Activated CD4-positive, alpha-beta memory T cell treated with anti-CD3 and anti-CD28 coated beads, Interleukin-2, amount 10 ng/mL, durations not matched to agents 7 days and 5 days (primary cell): ENCODE measurements around the gene HIPK2. TPM values are rescaled to one million over a fixed set of nuclear protein-coding genes. Genes with fewer than 3 reads are reported as not detected.

Experiments
- CTCF ChIA-PET: fragments of 350-600 bp; sonication (Branson Sonifier 250); formaldehyde crosslinking; loops from one replicate; lab custom pipeline; 2021; ENCODE audit warnings: antibody characterized with exemption, inconsistent platforms; lab: Charles Lee
- POLR2A ChIA-PET: fragments of 350-600 bp; sonication (Branson Sonifier 250); formaldehyde crosslinking; loops from one replicate; lab custom pipeline; 2021; ENCODE audit warnings: antibody characterized with exemption; lab: Charles Lee
- DNase-seq: peaks from one replicate; pipeline ENCODE4 v3.0.0-alpha.2; 2020
- H3K27ac Mint-ChIP-seq: one replicate; pipeline ENCODE4 v1.8.0; 2021; ENCODE audit warnings: mild to moderate bottlenecking, mixed read lengths
- H3K27me3 Mint-ChIP-seq: one replicate; pipeline ENCODE4 v1.8.0; 2021; ENCODE audit warnings: mixed read lengths
- H3K36me3 Mint-ChIP-seq: one replicate; pipeline ENCODE4 v1.8.0; 2021; ENCODE audit warnings: low read depth, mixed read lengths
- H3K4me1 Mint-ChIP-seq: one replicate; pipeline ENCODE4 v1.8.0; 2021; ENCODE audit warnings: mixed read lengths
- H3K4me3 Mint-ChIP-seq: one replicate; pipeline ENCODE4 v1.8.0; 2021; ENCODE audit warnings: mild to moderate bottlenecking, mixed read lengths
- H3K9me3 Mint-ChIP-seq: one replicate; pipeline ENCODE4 v1.8.0; 2021; ENCODE audit warnings: mixed read lengths
- total RNA-seq, 2 experiments: library from RNA; stranded (reverse); gene quantifications; one replicate each; pipeline ENCODE4 v1.2.3, GENCODE V29; 2021

The HIPK2 gene
- 10 to 100 TPM; 24.0 to 25.2 TPM for total RNA-seq

DNA sequence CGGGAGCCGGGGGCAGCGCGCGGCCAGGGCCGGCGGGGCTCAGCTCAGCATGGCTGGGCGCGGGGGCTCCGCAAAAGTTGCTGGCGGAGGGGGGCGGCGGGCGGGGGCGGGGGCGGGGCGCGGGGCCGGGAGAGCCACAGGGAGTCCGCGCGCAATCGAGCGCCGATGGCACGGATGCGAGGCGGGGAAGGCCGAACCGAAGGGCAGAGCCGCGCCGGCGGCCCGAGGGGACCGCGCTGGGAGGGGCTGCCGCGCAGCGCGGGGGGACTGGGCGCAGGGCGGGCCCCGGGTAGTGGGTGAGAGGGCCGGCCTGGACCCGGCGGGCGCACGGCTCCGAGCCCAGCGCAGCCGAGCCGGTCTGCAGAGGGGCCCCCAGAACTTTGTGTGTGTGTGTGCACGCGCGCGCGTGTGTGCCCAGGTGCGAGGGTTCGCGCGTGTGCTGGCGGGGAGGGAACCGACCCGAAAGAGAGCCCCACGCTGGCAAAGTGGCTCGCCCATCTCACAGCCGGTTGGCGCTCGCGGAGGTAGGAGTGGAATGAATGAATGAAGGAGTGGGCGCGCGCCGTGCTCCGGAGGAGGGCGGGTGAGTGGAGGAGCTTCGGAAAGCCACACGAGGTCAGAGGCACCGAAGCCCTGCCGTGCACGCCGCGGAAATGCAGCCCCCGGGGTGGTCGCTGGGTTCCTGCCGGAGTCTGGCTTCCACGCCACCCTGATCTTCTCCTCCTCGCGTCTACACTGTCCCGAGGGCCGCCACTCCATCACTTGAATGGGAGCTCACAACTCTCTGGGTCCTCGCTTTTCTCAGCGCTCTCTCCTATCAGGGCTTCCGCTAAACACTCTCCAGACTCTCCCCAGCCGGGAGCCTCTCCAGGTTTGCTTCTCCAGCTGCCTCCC is at the start of gene HIPK2:
Gene HIPK2 (minus strand): TSS at position 51 of the 894 bp plus-strand sequence. CDS start 375 bp downstream, outside the sequence.
- Mint-ChIP-seq H3K27ac (peak within 1 kb of the TSS; percentile 96), H3K4me3 (peak within 1 kb of the TSS; percentile 98), H3K9me3 (no peaks in the 10 kb centered on the region), H3K27me3 (peaks cover 23% of the 10 kb centered on the region), H3K36me3 (peaks cover 14% of the 10 kb centered on the region), H3K4me1 (peaks cover 38% of the 10 kb centered on the region)
- peak; percentile 72 for DNase-seq
- ChIA-PET CTCF (interaction anchor here (0.6 to 4.0 kb wide), 10 partner anchors 8 to 228 kb away, joined by 3 to 30 read pairs (median 3); no protein-coding TSS in a partner anchor), POLR2A (interaction anchor here (0.9 to 3.5 kb wide), 10 partner anchors 11 to 451 kb away, joined by 3 to 20 read pairs (median 3); partner anchors contain the start of gene PARP12)

DNA sequence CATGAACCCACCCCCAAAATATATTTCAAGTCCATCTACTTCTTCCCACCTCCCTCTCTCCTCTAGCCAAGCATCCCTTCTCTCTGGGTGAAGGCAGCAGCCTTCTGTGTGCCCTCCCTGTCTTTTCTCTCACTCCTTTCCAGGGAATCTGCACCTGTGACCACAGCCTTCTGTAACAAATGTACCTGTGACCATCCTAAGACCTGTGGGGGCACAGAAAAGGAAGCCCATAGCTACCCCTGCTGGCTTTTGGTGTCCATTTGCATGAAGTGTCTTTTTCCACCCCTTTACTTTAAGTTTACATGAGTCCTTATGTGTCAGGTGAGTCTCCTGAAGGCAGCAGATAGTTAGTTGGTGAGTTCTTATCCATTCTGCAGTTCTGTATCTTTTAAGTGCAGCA is 49.2 kb upstream of the HIPK2 start:
- Mint-ChIP-seq H3K27me3 (peaks cover 16% of the 10 kb centered on the region), H3K9me3 (peaks cover 3% of the 10 kb centered on the region), H3K36me3 (peaks cover 13% of the 10 kb centered on the region), H3K27ac (no peak overlapping the region), H3K4me1 (peaks cover 28% of the 10 kb centered on the region), H3K4me3 (no peak overlapping the region)
- ChIA-PET CTCF (interaction anchor here (1.9 kb wide), 1 partner anchor 208 kb away, joined by 7 read pairs; no protein-coding TSS in a partner anchor), POLR2A (interaction anchor here (0.7 kb wide), 1 partner anchor 50 kb away, joined by 3 read pairs; the partner anchor contains the start of gene HIPK2)
- DNase-seq, result no peak

DNA sequence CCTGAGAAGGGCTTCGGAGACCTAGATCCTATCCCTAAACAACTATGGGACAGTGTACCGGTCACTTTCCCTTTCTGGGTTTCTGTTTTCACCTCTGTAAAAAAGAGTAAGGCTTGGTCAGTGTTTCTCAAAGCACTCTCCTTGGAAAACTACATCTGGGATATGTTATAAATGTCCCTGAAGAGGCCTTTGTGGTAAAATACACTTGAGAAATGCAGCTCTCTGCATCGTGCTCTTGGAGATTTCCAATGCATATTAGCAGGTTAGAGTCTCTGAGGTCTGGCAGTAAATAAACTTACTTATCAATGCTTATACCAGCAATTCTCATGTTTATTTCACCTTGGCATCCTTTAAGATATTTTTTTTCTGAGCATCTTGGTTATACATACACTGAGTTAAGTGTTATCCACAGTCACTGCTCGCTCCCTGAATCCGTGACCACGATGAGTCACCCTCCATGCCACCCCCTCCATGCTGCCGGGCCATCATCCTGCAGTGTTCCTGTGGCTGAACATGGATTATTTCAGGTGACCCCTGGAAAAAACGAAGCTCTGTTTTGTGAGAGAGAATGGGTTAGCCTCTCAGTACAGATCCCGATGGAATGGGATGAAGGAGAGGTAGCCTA is 48.0 kb upstream of the HIPK2 start:
- H3K9me3 Mint-ChIP-seq, result no peaks in the 10 kb centered on the region
- POLR2A ChIA-PET, result no interaction called here
- CTCF ChIA-PET, result no interaction called here
- H3K27me3 Mint-ChIP-seq, result peaks cover 16% of the 10 kb centered on the region
- DNase-seq, result no peak
- H3K4me1 Mint-ChIP-seq, result peaks cover 21% of the 10 kb centered on the region
- no peak overlapping the region for H3K27ac Mint-ChIP-seq
- peaks cover 1% of the 10 kb centered on the region for H3K36me3 Mint-ChIP-seq
- no peak overlapping the region for H3K4me3 Mint-ChIP-seq

DNA sequence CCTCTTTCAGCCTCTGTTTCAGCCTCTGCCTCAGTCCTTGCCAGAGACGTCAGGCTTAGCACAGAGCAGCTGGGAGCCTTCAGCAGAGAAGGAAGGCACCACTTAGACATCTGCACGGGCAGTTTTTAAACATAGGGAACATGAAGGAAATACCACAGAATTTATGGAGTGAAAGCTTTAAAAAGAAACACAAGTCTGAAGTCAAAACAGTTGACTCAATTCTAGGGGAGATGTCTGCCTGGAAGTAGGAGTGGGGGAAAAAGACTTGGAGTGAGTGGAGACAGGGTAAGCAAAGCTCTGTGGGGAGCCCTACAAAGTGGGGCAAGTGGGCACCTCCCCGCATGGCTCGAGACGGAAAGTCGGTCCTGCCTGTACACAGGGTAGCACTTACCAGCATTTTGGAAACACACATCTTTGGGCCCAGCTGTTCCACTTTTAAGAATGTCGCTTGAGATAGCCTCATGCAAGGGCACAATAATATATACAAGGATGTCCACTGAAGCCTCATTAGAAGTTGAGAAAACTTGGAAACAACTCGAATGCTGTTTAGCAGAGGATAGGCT is 46.2 kb upstream of the HIPK2 start:
- H3K9me3 Mint-ChIP-seq, result no peaks in the 10 kb centered on the region
- no peak overlapping the region for H3K4me3 Mint-ChIP-seq
- H3K27me3 Mint-ChIP-seq, result peaks cover 16% of the 10 kb centered on the region
- no peaks in the 10 kb centered on the region for H3K36me3 Mint-ChIP-seq
- ChIA-PET CTCF (no interaction called here), POLR2A (no interaction called here)
- no peak for DNase-seq
- H3K27ac Mint-ChIP-seq, result no peak overlapping the region
- peaks cover 6% of the 10 kb centered on the region for H3K4me1 Mint-ChIP-seq

DNA sequence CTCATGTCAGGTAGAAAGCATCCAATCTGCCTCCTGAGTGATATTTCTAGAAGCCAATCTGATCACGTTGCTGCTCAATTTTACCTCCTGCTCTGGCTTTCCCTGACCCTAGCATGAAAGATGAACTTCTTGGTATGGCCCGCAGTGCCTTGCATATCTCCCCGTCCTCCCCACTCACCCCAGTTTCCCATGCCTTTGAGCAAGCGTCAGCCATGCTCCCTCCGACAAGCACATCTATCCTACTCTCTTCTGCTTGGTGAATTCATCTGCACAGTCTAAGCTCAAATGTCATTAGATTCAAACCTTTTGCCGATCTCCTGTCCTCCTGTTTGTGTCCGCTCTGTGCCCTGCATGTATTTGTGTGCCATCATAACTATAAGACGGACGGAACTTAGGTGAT is 45.1 kb upstream of the HIPK2 start:
- ChIA-PET CTCF (no interaction called here), POLR2A (no interaction called here)
- Mint-ChIP-seq H3K27me3 (peaks cover 16% of the 10 kb centered on the region), H3K36me3 (no peaks in the 10 kb centered on the region), H3K27ac (no peak overlapping the region), H3K4me1 (no peaks in the 10 kb centered on the region), H3K4me3 (no peak overlapping the region), H3K9me3 (no peaks in the 10 kb centered on the region)
- no peak for DNase-seq

DNA sequence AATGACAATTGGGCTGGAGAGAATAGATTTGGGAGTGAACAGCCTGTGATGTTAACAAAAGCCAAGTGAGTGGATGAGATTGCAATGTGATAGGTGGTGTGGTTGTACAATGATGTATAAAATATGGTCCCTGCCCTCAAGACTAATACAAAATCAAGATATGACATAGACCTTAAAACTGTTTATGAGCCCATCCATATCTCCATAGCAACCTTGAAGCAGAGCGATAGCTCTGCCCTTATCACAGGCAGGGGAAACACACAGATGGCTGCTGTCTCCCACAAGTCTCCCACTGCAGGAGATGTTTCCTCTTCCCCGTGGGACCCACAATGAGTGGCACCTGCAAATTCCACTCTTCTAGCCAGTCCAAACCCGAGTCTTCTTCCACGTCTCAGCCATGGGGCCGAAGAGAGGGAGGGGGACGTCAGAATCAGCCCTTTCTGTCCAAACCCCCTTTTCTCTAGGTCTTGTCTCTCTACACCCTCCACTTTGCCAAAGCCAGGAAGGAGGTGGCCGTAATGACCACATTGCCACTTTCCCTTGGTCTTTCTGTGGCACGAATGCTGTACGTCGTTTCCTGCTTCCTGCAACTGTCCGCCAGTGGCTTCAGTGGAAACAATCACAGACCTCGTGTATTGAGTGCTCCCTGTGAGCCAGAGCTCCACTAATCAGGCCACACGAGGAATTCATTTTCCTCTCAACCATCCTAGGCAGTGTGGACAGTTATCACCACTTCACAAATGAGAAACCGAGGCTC is 43.7 kb upstream of the HIPK2 start:
- Mint-ChIP-seq H3K36me3 (peaks cover 2% of the 10 kb centered on the region), H3K9me3 (peaks cover 4% of the 10 kb centered on the region), H3K4me3 (no peak overlapping the region), H3K4me1 (no peaks in the 10 kb centered on the region), H3K27ac (no peak overlapping the region), H3K27me3 (peaks cover 6% of the 10 kb centered on the region)
- CTCF ChIA-PET, result interaction anchor here (0.6 kb wide), 1 partner anchor 349 kb away, joined by 3 read pairs; no protein-coding TSS in a partner anchor
- no peak for DNase-seq
- POLR2A ChIA-PET, result interaction anchor here (1.3 kb wide), 1 partner anchor 175 kb away, joined by 3 read pairs; no protein-coding TSS in a partner anchor

DNA sequence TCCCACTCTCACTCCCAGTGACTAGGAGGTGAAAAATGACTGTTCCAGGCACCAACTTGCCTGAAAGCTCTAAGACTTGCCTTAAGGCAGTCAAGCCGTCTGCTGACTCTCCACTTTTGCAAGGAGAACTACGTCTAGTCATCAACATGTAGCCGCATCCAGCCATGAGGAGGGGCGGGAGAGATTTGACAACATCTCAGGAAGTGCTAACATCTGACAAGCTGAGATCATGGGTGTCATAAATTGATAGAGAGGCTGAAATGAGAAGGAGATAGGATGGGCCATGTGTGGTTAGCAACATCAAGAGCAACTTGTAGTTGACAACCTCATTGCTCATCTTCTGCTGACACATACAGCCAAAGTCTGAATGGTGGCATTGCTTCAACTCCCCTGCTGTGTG is 42.3 kb upstream of the HIPK2 start:
- no peak for DNase-seq
- Mint-ChIP-seq H3K4me3 (no peak overlapping the region), H3K9me3 (peaks cover 11% of the 10 kb centered on the region), H3K27ac (no peak overlapping the region), H3K27me3 (peaks cover under 1% of the 10 kb centered on the region), H3K36me3 (peaks cover 2% of the 10 kb centered on the region), H3K4me1 (no peaks in the 10 kb centered on the region)
- ChIA-PET POLR2A (interaction anchor here (2.0 kb wide), 1 partner anchor 11 kb away, joined by 5 read pairs; no protein-coding TSS in a partner anchor), CTCF (no interaction called here)

DNA sequence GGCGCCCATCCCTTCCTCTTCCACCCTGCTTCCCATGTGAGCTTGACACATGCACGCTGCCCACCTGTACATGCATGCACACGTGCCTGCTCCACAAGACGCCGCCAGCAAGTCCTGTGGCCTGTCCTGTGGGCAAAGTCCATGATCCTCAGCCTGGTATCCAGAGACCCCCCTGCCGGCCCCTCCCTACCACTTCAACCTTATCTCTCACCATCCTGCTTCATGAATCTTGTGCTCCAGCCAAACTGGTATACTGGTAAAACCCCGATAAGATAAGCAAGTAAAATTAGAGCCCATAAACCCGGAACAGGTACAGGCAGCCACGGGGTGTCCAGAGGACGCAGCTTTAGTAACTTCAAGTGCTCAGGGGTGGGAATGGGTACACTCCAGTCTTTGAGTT is 39.5 kb upstream of the HIPK2 start:
- ChIA-PET CTCF (no interaction called here), POLR2A (no interaction called here)
- DNase-seq, result no peak
- Mint-ChIP-seq H3K9me3 (peaks cover 12% of the 10 kb centered on the region), H3K4me3 (no peak overlapping the region), H3K36me3 (peaks cover 2% of the 10 kb centered on the region), H3K4me1 (peaks cover 5% of the 10 kb centered on the region), H3K27ac (no peak overlapping the region), H3K27me3 (no peaks in the 10 kb centered on the region)

DNA sequence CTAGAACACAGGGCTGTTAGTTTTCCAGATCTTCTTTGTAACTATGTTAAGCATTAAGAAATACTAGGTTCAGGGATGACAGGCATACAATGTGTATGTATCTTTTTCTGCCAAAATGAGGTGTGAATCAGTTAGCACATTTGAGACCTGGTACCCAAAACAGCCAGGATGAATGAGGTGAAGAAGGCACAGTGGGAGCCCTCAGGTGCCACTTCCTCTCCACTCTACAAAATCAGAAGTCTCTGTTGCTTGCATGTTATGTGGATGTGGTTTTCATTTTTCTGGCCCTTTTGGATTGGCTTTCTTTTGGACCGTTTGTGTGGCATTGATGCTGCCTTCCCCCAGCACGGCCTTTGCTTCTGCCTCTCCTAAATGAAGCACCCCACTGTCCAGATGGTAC is 35.9 kb upstream of the HIPK2 start:
- peaks cover 8% of the 10 kb centered on the region for H3K4me1 Mint-ChIP-seq
- ChIA-PET CTCF (no interaction called here), POLR2A (no interaction called here)
- peaks cover 12% of the 10 kb centered on the region for H3K9me3 Mint-ChIP-seq
- peaks cover 2% of the 10 kb centered on the region for H3K36me3 Mint-ChIP-seq
- no peak for DNase-seq
- no peaks in the 10 kb centered on the region for H3K27me3 Mint-ChIP-seq
- no peak overlapping the region for H3K27ac Mint-ChIP-seq
- H3K4me3 Mint-ChIP-seq, result no peak overlapping the region

DNA sequence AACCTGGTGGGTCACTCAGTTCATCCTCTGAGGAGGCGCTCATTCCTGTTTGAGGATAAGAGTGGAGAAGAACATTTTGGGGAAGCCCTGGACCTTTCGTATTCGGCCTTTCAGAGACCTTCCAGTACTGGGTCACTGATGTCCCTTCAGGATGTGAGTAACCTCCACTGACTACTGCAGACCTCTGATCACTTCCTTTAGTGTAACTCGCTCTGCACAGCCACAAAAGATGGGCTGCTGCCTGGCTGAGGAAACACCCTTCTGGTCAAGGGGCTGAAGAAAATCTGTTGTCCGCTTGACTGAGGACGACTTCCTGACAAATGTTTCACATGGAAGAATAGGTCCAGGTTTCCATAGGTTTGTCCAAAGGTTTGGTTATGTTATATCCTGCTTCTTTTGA is 35.4 kb upstream of the HIPK2 start:
- no peak for DNase-seq
- Mint-ChIP-seq H3K4me1 (peaks cover 8% of the 10 kb centered on the region), H3K4me3 (no peak overlapping the region), H3K9me3 (peaks cover 12% of the 10 kb centered on the region), H3K36me3 (peaks cover 2% of the 10 kb centered on the region), H3K27ac (no peak overlapping the region), H3K27me3 (peaks cover 2% of the 10 kb centered on the region)
- CTCF ChIA-PET, result no interaction called here
- POLR2A ChIA-PET, result no interaction called here

DNA sequence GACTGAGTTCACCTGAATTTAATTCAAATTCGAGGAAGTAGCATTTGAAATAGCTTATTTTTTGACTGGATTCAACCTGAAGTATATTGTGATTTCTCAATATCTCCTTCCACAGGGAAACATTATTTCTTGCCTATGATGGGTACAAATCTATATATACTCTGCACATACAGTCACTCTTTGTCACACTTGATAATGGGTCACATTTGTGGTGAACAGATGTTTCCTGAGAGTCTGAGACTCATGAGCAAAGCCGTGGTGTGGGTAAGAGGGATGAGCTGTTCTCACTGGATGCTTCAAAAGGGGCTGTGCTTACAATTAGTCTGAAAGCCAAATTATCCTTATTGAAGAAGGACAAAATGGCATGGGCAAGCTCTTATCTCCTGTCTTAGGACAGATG is 33.3 kb upstream of the HIPK2 start:
- CTCF ChIA-PET, result interaction anchor here (0.9 to 1.7 kb wide), 2 partner anchors 166 to 192 kb away, joined by 3 to 4 read pairs; no protein-coding TSS in a partner anchor
- Mint-ChIP-seq H3K27ac (no peak overlapping the region), H3K4me3 (no peak overlapping the region), H3K9me3 (peaks cover 7% of the 10 kb centered on the region), H3K4me1 (peaks cover 8% of the 10 kb centered on the region), H3K36me3 (no peaks in the 10 kb centered on the region), H3K27me3 (peaks cover 2% of the 10 kb centered on the region)
- POLR2A ChIA-PET, result no interaction called here
- DNase-seq, result no peak

DNA sequence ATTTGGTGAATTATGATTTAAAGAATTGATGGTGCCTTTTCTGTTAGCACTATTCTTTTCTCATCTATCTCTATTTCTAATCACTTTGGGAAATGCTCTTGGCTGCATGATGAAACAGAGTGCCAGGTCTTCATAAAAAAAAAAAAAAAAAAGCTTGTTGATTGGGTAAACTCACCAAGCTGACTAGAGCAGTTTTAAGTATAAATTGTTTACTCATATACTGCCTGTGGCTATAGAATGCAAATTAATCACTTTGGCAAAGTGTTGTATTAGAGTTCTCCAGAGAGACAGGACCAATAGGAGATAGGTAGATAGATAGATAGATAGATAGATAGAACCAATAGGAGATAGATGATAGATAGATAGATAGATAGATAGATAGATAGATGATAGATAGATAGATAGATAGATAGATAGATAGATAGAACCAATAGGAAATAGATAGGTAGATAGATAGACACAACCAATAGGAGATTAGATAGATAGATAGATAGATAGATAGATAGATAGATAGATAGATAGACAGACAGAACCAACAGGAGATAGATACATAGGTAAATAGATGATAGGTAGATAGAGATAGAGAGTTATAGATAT is 31.1 kb upstream of the HIPK2 start:
- CTCF ChIA-PET, result interaction anchor here (1.8 kb wide), 1 partner anchor 194 kb away, joined by 8 read pairs; no protein-coding TSS in a partner anchor
- peaks cover 2% of the 10 kb centered on the region for H3K27me3 Mint-ChIP-seq

More for the DNA sequence above, 31.1 kb upstream of the HIPK2 start:
- no peak overlapping the region for H3K27ac Mint-ChIP-seq
- H3K4me3 Mint-ChIP-seq, result no peak overlapping the region
- POLR2A ChIA-PET, result no interaction called here
- H3K36me3 Mint-ChIP-seq, result no peaks in the 10 kb centered on the region
- H3K4me1 Mint-ChIP-seq, result peaks cover 8% of the 10 kb centered on the region
- no peak for DNase-seq
- no peaks in the 10 kb centered on the region for H3K9me3 Mint-ChIP-seq
